ENCODE measurements around the gene CDX1.

Gene CDX1

DNA sequence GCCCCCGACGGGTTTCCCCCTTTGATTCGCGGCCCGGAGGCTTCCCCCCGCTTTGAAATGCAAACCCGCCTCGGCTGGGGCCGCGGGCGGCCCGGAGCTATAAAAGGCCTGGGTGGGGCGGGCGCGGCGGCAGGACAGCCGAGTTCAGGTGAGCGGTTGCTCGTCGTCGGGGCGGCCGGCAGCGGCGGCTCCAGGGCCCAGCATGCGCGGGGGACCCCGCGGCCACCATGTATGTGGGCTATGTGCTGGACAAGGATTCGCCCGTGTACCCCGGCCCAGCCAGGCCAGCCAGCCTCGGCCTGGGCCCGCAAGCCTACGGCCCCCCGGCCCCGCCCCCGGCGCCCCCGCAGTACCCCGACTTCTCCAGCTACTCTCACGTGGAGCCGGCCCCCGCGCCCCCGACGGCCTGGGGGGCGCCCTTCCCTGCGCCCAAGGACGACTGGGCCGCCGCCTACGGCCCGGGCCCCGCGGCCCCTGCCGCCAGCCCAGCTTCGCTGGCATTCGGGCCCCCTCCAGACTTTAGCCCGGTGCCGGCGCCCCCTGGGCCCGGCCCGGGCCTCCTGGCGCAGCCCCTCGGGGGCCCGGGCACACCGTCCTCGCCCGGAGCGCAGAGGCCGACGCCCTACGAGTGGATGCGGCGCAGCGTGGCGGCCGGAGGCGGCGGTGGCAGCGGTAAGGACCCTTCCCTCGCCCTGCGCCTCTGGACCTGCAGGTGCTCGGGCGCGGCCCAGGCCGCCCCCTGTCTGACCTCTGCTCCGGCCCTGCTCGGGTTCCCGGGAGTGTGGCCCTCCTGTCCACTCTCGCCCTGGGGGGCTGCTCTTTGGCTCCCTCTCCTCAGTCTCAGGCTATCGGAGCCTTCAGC, at the start of gene CDX1:
TSS of gene CDX1 (plus strand) at position 129 of the 862 bp plus-strand sequence. CDS start at position 228, 99 bp downstream.
- DNase-seq, result no peak

DNA sequence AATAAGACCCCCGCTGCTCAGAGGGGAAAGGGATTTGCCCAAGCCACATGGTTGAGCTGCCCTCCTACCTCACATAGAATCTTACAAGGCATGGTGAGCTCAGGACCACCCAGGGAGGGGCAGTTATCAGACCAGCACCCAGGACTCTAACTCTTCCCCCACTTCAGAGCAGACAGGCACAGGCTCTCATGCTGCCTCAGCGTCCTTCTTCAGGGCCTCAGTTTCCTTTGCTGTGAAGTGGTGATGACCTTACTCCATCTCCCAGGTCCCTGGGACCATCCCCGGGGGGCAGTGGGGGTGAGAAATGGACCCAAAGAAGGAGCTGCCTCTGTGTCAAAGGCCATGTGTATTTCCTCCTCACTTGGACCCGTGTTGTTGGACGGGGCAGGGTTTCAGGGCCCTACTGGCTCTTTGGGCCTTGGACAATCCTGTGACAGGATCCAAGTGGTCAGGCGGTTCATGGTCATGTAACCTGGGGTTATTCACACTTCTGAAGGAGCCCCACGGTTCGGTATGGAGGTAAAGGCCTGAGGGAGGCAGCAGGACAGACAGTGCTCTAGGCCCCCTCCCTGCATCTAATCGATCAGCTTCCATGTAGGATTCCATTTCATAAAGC, 48.5 kb upstream of the CDX1 start:
- no peak for DNase-seq

DNA sequence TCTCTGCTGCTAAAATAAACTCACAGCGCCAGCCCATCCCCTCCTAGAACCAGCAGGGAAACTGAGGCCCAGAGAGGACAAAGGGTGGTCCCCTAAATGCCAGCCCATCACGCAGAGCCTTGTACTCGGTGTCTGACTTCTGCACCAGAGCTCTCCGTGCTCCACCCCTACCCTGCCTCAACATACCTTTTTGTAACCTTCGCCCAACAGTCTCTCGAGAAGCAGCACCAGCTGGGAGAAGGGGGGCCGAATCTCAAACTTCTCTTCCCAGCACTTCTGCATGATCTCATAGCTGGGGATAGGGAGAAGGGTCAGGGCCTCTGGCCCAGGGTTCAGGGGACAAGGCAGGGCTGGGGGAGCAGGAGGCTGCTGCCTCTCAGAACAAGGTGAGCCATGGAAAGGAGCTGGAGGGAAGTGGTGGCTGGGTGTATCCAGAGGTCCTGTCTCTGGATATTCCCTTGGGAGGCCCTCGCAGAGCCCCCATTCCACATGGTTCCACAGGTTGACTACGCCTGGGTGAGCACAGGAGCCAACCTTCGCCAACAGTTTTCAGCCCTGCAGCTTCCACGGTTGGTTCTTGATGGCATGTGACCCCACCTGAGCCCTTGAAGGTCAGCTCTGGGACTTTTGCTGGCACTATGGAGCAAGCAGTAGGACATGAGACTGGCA, 47.9 kb upstream of the CDX1 start:
- DNase-seq, result no peak

DNA sequence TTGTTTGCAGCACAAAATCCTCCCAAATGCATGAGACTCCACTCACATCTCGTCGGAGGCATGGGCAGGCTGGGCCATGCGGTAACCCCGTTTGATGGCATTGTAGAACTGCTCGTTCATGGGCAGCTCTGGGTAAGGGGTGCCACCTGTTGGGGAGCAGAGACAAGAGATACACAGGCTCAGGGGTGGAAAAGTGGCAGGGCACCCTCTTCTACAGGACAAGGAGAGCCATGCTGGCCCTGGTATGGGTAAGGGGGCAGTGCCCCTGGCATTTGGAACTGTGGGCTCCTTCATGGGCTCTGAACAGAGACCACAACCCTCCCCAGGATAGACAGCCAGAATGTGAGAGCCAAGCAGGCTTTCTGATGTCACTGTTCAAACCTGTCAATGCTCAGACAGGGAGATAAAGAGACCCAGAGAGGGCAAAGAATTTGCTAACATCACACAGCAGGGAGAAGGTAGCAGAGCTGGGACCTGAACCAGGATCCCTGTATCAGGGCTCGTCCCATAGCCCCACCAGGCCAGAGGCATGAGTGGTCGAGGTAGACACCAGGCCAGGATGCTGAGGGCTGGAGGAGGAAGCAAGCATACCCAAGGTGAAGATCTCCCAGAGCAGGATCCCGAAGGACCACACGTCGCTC, 47.0 kb upstream of the CDX1 start:
- no peak for DNase-seq

DNA sequence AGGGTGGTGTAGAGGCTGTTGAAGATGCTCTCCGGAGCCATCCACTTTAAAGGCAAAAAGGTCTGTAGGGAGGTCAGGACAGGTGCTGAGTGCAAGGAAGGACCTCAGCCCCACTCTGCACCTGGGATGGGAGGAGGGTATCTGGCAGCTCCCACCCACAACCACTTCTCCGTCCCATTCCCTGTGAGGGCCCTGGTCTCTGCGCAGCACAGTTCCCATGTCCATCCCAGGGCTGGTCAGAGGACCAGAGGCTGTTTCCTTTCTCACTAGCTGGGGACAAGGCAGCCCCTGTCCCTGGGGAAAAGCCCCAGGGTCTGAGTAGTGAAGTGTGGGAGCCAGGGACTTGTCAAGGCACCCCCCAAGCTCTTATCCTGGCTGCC, 46.5 kb upstream of the CDX1 start:
- DNase-seq, result no peak

DNA sequence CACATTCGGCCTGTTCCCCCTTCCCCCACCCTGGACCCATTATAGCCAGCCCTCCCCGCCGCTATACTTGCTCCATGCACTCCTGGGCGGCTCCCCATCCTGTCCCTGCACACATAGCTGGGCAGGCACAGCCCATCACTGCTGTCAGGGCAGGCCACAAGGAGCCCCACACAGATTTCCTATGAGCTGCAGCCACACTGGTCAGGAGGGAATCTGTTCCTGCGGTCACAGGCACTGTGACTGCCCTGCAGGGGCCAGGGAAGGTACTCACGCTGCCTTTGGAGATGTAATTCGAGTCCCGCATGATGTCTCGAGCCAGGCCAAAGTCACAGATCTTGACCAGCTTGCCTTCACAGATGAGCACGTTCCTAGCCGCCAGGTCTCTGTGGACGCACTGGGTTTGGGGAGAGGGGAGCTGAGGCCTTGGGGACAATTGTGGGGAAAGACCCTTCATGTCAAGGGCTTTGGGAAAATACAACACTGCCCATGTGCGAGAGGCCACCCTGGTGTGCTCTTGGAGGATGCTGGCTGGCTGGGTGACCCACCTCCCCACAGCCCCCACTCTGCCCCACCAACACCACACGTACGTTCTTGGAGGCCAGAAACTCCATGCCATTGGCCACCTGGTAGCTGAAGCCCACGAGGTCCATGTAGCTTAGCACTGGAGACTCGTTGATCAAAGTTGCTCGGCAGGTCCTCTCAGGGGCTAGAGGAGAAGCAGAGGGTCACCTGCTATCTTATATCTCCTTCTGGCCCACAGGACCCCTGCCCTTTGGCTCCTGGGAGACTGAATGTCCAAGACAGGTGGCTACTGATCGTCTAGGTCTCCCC, 45.7 kb upstream of the CDX1 start:
- no peak for DNase-seq

DNA sequence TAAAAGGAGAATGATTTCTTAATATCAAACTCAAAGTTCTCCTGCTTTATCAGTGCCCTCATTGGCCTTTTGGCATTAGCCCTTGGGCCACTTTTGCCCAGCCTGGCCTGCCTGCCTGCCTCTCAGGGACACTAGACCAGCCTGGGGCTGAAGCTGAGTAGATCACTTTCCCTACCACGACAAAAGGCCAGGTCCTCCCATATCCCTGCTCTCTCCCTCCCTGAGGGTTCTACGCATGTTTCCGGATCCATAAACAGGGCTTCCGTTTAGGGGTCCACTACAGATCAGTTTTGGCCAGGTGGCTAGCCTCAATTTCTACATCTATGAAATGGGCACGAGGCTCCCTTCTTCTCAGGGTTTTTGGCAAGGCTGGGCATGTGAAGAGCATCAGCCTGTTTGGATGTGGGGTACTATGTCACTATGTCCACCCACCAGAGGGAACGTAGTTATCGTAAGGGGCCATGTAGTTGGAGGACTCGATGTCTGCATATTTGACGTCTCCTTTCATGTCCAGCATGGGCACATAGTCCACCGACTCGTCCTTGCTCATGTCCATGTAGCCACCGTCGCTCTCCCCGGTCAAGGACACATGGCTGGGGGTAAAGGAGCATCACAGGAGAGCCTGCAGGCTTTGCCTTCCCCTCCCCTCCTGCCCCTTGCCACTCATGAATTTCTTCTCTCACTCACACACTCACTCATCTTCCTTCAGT, 45.0 kb upstream of the CDX1 start:
- DNase-seq, result no peak

DNA sequence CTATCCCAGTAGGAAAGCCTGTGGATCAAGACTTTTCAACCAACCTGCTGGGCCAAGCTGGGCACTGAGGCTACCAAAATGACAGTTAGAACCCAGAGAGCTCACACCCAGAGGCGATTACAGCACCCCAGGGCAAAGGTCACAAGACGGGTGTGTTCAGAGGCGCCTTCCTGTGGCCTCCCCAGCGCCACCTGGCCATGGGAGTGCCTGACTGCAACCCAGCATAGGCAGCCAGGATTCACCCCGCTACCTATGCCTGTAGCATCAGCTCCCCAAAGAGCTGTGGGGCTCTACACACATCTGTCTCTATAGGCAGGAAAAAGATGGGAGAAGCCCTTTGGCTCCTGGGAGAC, 44.4 kb upstream of the CDX1 start:
- DNase-seq, result no peak

DNA sequence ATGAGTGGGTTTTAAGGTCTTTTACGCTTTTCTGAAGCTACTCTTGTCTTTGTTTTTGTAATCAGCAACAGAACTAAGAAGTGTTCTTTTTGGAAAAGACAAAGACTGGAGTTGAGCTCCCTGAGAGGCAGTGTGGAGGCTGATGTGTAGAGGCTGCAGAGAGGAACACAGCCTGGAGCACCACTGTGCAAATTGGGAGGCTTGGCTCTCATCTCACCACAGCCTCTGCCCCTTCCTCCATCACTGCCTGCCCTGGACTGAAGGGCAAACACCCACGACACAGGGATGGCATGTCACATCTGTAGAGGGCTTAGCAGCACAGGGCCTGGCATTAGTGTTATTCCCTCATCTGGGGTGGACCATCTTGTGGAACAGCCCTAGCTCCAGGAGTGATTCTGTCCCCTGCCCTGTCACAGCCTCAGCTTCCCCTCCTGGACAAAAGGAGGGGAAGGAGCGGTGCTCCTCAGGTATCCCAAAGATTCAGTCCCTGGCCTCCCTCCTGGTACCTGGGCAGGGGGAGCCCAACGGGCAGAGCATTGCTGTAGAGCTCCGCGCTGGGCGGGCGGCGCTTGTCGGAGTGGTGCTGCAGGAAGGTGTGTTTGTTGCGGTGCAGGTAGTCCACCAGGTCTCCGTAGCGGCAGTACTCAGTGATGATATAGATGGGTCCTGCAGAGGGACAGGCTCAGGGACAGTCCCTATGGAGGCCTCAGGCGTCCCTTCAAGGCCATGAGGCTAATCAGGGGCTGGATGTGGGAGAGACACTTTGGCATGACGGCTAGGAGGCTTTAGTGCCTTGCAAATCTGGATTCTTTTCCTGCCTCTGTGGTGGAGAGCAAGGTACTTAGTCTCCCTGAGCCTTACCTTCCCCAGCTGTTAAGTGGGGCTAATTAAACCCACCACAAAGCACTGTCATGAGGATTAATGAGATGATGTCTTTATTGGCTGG, 43.8 kb upstream of the CDX1 start:
- DNase-seq, result no peak

DNA sequence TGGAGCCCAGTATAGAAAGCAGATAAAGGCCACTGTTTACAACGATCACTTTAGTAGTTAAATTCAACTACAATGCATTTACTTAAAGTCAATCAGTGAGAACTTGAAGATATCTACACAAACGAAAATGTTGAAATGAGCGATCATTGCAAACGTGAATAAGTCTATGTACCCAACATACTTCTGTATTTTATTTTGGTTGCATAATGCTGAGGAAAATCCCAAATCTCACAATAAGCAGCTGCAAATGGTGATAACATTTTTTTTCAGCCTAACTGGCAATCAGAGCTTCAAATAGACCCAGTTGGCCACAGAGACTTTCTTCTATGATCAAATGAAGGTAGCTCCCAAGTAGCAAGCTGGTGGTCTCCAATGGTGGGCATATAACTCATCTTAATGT, 43.0 kb upstream of the CDX1 start:
- no peak for DNase-seq

DNA sequence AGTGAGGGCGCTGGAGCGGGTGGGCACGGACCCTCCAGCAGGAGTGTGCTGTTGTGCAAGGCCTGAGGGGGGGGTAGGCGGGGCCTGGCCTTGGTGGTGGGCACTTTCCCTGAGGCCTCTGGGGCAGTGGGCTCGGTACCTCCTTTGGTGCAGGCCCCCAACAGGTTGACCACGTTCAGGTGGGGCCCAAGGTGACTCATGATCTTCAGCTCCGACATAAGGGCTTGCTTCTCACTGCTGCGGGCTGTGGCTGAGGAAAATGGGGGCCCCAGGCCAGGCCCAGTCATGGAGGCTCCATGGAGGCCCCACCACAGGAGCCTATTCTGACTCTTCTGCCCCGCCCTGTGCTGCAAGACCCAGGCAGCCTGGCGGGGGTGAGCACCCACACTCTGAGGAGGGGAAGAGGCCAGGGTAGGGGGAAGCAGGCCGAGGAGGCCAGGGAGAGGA, 42.4 kb upstream of the CDX1 start:
- no peak for DNase-seq

DNA sequence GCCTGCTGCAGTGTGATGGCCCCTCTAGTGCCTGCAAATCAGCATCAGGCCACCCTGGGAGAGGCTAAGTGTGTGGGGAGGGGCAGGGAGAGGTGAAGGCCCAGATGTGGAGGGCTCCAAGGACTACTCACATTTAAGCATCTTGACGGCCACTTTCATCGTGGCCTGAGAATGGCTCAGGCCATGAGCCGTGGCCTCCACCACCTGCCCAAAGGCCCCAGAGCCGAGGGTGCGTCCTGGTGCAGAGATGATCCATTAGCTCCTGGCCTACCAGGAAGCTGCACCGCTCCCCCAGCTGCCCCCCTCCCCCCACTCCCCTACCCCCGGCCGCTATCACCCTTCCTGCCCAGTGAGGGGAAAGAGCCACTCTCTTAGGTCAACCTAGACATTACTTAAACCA, 42.0 kb upstream of the CDX1 start:
- DNase-seq, result no peak

DNA sequence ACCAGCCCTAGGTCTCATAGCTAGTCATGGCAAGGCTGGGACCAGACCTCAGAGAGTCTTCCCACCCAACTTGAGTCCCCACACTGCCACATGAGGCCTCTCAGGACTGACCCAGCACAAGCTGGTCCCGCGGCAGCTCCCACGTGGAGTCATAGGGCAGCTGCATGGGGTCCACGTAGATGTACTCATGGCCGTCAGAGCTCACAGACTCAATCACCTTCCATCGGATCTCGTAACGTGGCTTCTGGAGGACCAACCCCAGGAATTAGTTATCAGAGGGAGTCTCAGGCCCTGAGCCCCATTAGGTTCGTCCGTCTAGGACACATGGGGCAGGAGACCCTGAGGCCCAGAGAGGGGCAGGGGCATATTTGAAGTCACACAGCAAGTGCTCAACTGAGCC, 41.2 kb upstream of the CDX1 start:
- DNase-seq, result no peak

DNA sequence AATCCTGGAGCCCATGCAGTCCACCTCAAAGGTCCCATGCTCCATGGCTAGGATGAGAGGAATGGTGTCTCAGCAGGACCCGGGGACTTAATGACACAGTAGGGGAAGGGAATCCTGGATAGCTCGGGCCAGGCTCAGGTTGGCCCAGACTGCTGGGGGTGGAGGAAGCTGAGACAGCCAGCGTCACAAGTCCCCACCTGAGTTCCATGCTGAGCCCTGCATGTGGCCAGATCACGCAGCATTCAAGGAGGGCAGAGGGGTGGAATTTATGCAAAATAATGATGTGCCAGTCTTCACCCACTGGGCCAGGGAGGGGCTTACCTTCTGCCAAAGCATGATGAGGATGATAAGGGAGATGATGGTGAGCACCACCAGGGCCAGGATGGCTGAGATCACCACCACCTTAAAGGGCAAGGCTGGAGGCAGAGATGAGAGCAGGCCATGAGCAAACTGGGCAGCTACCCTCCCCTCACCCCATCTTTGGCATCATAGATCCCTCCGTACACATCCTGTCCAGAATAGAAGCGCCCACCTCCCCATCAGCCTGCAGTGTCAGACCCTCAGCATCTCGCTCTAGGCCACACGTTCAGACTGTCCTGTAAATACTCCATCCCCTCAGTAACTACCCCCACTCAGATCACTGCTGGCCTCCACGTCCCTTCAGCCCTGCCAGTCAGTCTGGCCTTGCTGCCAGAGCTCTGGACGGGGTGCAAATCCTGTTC, 40.2 kb upstream of the CDX1 start:
- no peak for DNase-seq

DNA sequence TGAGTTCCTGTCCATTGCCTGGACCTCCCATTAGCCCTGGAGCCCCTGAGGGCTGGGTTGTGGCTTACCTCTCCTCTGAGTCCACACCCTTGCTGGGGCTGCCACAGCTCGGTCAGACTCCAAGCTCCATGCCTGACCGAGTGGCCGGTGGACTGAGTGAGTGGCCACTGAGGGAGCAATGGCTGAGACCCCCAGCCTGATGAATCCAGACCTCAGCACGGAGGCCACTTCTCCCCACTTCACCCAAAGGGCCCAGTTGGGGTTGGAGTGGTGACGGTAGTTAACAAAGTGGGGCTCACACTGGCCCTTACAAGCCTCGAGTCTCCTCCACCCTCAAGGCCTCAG, 39.7 kb upstream of the CDX1 start:
- no peak for DNase-seq

DNA sequence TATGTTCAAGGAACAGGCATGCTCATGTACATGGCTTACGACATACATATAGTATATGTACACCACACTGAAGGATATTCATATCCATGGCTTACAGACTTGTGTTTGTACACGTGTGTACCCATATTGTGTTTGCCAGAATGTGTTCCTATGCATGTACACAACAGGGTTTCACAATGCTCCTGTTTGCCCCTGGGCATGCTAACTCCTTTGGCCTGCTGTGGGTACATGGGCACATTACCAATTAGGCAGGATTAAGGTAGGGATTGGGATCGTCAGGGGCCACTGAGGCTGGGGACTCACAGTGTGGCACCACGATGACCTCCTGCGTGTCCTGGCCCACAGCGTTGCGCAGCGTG, 37.1 kb upstream of the CDX1 start:
- no peak for DNase-seq

DNA sequence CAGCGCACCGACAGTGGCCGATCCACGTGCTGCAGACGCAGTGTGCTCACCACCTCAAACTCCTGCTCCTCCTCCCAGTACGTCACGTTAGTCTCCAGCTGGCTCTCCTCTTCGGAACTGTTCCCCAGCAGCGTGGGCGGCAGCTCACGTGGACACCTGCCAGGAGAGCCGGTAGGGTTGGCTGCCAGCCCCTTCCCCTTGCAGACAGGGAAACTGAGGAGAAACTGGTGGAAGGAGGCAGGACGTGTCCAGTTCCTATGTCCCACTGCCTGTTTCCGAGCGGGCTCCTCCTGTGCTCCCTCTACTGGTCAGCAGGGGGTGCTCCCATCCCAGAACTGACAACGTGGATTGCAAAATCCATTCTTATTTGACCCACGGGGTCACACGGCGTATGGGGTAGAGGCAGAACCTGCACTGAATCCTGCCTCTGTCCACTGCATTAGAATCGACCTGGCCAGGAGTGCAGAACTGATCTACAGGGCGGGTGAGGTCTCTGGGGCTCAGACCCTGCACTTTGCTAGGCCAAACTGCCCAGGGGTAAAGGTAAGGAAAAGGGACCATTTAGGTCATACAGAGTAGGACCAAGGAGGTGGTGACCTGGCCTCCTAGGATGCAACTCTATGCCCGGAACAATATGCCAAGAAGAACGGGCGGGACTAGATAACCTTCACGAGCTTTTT, 36.6 kb upstream of the CDX1 start:
- DNase-seq, result peak; percentile 30

DNA sequence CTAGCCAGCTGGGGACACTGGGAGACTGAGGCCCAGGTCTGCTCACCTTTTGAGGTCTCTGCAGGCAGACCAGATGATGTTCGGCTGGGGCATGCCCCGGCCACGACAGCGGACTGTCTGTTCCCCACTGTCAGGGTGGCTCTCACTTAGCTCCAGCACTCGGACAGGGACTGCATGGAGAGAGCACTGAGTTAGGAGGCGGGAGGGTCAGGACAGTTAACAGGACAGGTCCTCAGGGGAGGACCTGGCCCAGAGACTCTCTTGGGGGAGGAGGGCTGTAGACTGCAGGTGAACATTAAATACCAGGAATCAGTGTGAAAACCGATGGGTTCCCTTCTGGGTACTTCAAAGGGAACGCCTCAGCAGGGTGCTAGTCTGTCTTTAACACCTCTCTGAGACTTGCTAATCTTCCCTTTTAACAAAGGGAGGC, 36.1 kb upstream of the CDX1 start:
- DNase-seq, result no peak

DNA sequence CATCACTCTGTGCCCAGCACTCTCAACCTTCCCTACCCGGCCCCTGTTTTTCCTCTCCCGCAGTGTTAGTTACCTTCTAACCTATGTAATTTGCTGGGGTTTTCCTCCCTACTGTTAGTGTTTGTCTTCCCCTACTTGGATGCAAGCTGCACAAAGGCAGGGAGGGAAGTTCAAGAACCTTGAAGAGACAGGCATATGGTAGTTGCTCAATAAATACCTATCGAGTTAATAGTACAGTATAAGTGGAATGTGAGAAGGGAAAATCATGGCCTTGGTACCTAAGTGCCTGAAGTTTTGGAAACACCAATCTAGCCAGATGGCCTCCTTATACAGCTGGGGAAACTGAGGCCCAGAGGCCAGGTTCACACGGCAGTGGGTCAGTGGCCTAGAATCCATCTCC, 35.1 kb upstream of the CDX1 start:
- no peak for DNase-seq

Data from NCI-H2029 (cell line).